B cell (primary cell): ENCODE measurements around the gene PLD4.
"Not testable (repeated sequence)": the region's sequence is repeated elsewhere in the genome, so short reads cannot be mapped to it uniquely, and the experiment has no call there.

ENCODE experiments used
- EZH2 ChIP-seq: IDR thresholded peaks from 2 replicates; pipeline ENCODE4 v1.6.1; 2012; ENCODE audit warnings: borderline replicate concordance, low read depth, mild to moderate bottlenecking, moderate library complexity, low read length; ENCODE audit not compliant: insufficient read depth, poor library complexity, severe bottlenecking
- TF ChIP-seq, protein P1 (sequence below): fragments of 200-600 bp; IDR thresholded peaks from one replicate; pipeline ENCODE4 v1.8.0; 2022; ENCODE audit warnings: antibody characterized with exemption, mild to moderate bottlenecking

DNA sequence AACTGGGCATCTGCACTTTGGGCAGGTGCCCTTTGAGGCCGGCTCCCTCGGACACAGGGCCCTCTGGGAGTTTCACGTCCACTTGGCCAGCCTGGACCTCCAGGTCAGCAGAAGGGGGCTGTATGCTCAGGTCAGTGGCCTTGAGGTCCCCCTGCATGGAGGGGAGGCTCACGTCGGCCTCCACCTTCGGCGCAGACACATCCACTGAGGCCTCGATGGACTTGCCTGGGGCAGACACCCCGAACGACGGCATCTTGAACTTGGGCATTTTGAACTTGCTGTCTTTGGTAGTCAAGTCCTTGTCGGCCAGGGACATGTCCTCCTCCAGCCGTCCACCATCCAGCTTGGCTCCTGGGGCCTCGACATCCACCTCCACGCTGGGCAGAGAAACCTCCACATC lies 26.0 kb downstream of the PLD4 start:
- TF ChIP-seq, protein P1, sequence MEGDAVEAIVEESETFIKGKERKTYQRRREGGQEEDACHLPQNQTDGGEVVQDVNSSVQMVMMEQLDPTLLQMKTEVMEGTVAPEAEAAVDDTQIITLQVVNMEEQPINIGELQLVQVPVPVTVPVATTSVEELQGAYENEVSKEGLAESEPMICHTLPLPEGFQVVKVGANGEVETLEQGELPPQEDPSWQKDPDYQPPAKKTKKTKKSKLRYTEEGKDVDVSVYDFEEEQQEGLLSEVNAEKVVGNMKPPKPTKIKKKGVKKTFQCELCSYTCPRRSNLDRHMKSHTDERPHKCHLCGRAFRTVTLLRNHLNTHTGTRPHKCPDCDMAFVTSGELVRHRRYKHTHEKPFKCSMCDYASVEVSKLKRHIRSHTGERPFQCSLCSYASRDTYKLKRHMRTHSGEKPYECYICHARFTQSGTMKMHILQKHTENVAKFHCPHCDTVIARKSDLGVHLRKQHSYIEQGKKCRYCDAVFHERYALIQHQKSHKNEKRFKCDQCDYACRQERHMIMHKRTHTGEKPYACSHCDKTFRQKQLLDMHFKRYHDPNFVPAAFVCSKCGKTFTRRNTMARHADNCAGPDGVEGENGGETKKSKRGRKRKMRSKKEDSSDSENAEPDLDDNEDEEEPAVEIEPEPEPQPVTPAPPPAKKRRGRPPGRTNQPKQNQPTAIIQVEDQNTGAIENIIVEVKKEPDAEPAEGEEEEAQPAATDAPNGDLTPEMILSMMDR: not testable (repeated sequence)
- not testable (repeated sequence) for TF ChIP-seq EZH2
